Measurements from ENCODE around the gene GPSM3. TPM values are rescaled to one million over a fixed set of nuclear protein-coding genes. Genes with fewer than 3 reads are reported as not detected.

GPSM3 gene
- total RNA-seq, 1 experiment from 2014 or later, result 10.4 TPM

DNA sequence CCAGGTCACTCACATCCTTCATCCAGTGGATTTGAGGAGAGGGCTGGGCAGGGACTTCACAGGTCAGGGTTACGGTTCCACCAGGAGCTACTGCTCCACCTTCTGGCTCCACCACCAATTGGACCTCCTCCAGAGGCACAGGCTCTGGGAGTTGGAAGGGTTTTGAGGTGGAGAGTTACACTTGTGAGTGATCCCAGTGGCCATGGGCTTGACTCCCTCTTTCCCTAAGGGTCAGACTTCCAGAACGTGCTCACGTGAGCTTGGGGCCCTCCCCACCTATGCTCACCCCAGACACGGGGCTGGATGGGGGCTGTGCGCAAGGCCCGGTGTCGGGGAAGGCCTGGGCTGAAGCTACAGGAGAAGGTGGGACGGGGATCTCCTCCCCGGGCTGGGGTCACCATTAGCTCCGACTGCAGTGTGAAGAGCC lies 9.9 kb downstream of the GPSM3 start:
- Histone ChIP-seq H3F3A (ENCODE audit: insufficient read depth, low read depth) (peaks cover 15% of the 10 kb centered on the region; the same call in 1 of the 2 replicates), H3K4me3 (no peak overlapping the region), H3K4me2 (no peak overlapping the region), H3K36me3 (ENCODE audit: low read depth) (peaks cover 7% of the 10 kb centered on the region), H3K9me2 (ENCODE audit: insufficient read depth) (no peaks in the 10 kb centered on the region), H3K27me3 (ENCODE audit: insufficient read depth, low read depth) (no peaks in the 10 kb centered on the region), H2AFZ (no peak overlapping the region), H3K9me3 (ENCODE audit: insufficient read depth, low read depth) (no peaks in the 10 kb centered on the region), H3K27ac (no peak overlapping the region), H4K20me1 (ENCODE audit: insufficient read depth) (no peaks in the 10 kb centered on the region), H3K4me1 (replicated peaks; ENCODE audit: insufficient read depth) (peaks cover 8% of the 10 kb centered on the region; the same call in 1 of the 2 replicates), H3K79me2 (ENCODE audit: low read depth) (peaks cover 11% of the 10 kb centered on the region)
- TF ChIP-seq EZH2 (IDR thresholded peaks at IDR 0.05; ENCODE audit: low read depth), result no peak
- TF ChIP-seq, protein P1, sequence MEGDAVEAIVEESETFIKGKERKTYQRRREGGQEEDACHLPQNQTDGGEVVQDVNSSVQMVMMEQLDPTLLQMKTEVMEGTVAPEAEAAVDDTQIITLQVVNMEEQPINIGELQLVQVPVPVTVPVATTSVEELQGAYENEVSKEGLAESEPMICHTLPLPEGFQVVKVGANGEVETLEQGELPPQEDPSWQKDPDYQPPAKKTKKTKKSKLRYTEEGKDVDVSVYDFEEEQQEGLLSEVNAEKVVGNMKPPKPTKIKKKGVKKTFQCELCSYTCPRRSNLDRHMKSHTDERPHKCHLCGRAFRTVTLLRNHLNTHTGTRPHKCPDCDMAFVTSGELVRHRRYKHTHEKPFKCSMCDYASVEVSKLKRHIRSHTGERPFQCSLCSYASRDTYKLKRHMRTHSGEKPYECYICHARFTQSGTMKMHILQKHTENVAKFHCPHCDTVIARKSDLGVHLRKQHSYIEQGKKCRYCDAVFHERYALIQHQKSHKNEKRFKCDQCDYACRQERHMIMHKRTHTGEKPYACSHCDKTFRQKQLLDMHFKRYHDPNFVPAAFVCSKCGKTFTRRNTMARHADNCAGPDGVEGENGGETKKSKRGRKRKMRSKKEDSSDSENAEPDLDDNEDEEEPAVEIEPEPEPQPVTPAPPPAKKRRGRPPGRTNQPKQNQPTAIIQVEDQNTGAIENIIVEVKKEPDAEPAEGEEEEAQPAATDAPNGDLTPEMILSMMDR (conservative IDR thresholded peaks at IDR 0.05), result no peak
- DNase-seq, result no peak
- POLR2A ChIA-PET (ENCODE audit: unreplicated experiment), result no interaction called here
- intact Hi-C loops (cut with micrococcal nuclease; ENCODE audit: unreplicated experiment), result no loop called here
- CTCF ChIA-PET, result no interaction called here
- BruUV-seq (replicated peaks), result no TSS peak

DNA sequence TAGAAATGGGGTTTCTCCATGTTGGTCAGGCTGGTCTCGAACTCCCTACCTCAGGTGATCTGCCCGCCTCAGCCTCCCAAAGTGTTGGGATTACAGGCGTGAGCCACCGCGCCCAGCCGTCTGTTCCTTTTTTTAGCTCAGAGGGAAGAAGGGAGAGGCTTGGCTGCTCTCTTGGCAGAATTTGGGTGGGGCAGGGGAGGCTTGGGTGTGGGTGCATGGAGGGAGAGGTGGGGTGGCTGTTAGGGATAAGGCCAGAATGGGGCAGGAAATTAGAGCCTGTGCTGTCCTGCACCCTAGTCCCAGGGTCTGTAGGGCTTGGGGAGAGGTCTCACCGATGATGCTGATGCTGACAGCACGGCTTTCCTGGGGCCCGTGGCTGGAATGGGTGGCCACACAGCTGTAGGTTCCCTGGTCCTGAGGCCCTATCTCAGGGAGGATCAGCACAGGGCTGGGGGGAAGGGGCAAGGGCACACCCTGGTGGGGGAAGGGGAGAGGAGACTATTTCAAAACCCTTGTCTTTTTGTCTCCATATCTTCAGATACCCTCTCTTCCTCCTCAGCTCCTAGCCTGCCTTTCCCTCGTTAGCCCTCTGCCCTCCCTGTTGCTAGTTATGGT lies 10.4 kb downstream of the GPSM3 start:
- H3K9me3 ChIP-seq (ENCODE audit: insufficient read depth, low read depth), result no peaks in the 10 kb centered on the region
- peaks cover 11% of the 10 kb centered on the region for H3K79me2 ChIP-seq (ENCODE audit: low read depth)
- no peak overlapping the region for H2AFZ ChIP-seq
- DNase-seq, result no peak
- TF ChIP-seq, protein P1 (conservative IDR thresholded peaks at IDR 0.05), result no peak
- TF ChIP-seq EZH2 (IDR thresholded peaks at IDR 0.05; ENCODE audit: low read depth), result no peak
- no peaks in the 10 kb centered on the region for H3K27me3 ChIP-seq (ENCODE audit: insufficient read depth, low read depth)
- intact Hi-C loops (cut with micrococcal nuclease; ENCODE audit: unreplicated experiment), result no loop called here
- H3K9me2 ChIP-seq (ENCODE audit: insufficient read depth), result no peaks in the 10 kb centered on the region
- no peak overlapping the region for H3K27ac ChIP-seq
- ChIA-PET CTCF (no interaction called here), POLR2A (ENCODE audit: unreplicated experiment) (interaction anchor here (0.6 kb wide), 1 partner anchor 63 kb away, joined by 3 read pairs; no protein-coding TSS in a partner anchor)
- no TSS peak for BruUV-seq (replicated peaks)
- H3F3A ChIP-seq (ENCODE audit: insufficient read depth, low read depth), result peaks cover 15% of the 10 kb centered on the region; the same call in 1 of the 2 replicates
- peaks cover 2% of the 10 kb centered on the region; the same call in 1 of the 2 replicates for H3K36me3 ChIP-seq (ENCODE audit: low read depth)
- H3K4me2 ChIP-seq, result no peak overlapping the region
- peaks cover 8% of the 10 kb centered on the region; the same call in 1 of the 2 replicates for H3K4me1 ChIP-seq (replicated peaks; ENCODE audit: insufficient read depth)
- H4K20me1 ChIP-seq (ENCODE audit: insufficient read depth), result no peaks in the 10 kb centered on the region
- no peak overlapping the region for H3K4me3 ChIP-seq

DNA sequence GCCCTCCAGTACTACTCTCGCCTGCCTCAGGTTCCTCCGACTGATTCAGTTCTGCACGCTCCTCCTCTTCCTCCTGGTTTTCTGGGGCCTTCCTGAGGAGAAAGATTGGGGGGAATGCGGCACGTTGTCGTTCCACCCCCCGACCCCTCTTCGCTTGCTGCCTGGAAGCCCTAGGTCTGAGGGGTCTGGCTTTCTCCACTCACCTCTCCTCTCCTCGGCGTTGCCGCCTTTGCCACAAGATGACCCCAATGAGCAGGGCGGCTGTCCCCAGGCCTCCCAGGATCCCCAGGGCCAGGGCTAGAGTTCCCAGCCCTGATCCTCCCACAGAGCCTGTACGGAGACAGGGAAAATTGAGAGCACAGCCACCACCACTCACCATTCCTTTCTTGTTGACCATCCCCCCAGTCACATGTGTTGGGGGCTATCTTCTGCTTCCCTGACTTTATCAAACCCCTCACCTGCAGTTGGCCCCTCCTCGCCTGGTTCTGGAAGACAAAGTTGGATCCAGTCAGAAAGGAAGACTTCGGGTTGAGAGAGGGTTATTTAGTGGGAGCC lies 11.2 kb downstream of the GPSM3 start:
- ChIA-PET CTCF (no interaction called here), POLR2A (ENCODE audit: unreplicated experiment) (interaction anchor here (0.6 kb wide), 1 partner anchor 64 kb away, joined by 3 read pairs; no protein-coding TSS in a partner anchor)
- H4K20me1 ChIP-seq (ENCODE audit: insufficient read depth), result no peaks in the 10 kb centered on the region
- H3K79me2 ChIP-seq (ENCODE audit: low read depth), result peaks cover 11% of the 10 kb centered on the region
- intact Hi-C loops (cut with micrococcal nuclease; ENCODE audit: unreplicated experiment), result no loop called here
- TF ChIP-seq EZH2 (IDR thresholded peaks at IDR 0.05; ENCODE audit: low read depth), result no peak
- TF ChIP-seq, protein P1 (conservative IDR thresholded peaks at IDR 0.05), result no peak
- H3K27ac ChIP-seq, result no peak overlapping the region
- no peak overlapping the region for H2AFZ ChIP-seq
- no peaks in the 10 kb centered on the region for H3K36me3 ChIP-seq (ENCODE audit: low read depth)
- H3K4me3 ChIP-seq, result no peak overlapping the region
- H3F3A ChIP-seq (ENCODE audit: insufficient read depth, low read depth), result peaks cover 20% of the 10 kb centered on the region; the same call in 1 of the 2 replicates
- H3K9me2 ChIP-seq (ENCODE audit: insufficient read depth), result no peaks in the 10 kb centered on the region
- no peaks in the 10 kb centered on the region for H3K9me3 ChIP-seq (ENCODE audit: insufficient read depth, low read depth)
- H3K4me2 ChIP-seq, result no peak overlapping the region
- no peak for DNase-seq
- BruUV-seq (replicated peaks), result no TSS peak
- peaks cover 15% of the 10 kb centered on the region for H3K4me1 ChIP-seq (replicated peaks; ENCODE audit: insufficient read depth)
- no peaks in the 10 kb centered on the region for H3K27me3 ChIP-seq (ENCODE audit: insufficient read depth, low read depth)

Data from PC-9 (cell line).